GM19099 (cell line): ENCODE results near the gene C1QC.

Experiments
- POLR2A ChIP-seq: IDR thresholded peaks from 3 replicates; pipeline ENCODE4 v1.6.1; 2011; ENCODE audit warnings: low read depth; ENCODE audit not compliant: insufficient read length; ENCODE audit errors: extremely low read depth

The C1QC gene

GRCh38 chr1:22658385-22659163 is 15.1 kb downstream of the C1QC start:
- no peak for TF ChIP-seq POLR2A

GRCh38 chr1:22660716-22661241 is 17.3 kb downstream of the C1QC start:
- TF ChIP-seq POLR2A = no peak

DNA sequence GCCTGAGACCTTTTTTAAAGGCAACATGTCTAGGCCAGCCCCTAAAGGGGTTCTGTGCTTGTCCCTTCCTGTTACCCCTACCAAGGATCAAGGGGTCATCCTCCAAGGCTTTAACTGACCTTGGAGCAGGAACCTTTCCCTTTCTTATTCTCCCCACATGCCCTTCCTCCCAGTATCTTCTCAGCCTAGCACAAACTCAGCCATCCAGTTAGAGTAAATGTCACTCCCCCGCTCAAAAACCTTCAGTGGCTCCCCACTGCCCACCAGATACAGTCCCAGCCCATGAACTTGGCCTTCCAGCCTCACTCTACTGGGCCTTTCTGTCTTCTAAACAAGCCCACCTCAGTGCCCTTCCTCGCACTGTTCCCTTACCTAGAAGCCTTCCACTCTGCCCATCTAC is 18.4 kb downstream of the C1QC start:
- TF ChIP-seq POLR2A = no peak

- no peak for TF ChIP-seq POLR2A
Measured at GRCh38 chr1:22662318-22662717, 18.9 kb downstream of the C1QC start.

- no peak for TF ChIP-seq POLR2A
Measured at GRCh38 chr1:22662986-22663408, 19.6 kb downstream of the C1QC start.

DNA sequence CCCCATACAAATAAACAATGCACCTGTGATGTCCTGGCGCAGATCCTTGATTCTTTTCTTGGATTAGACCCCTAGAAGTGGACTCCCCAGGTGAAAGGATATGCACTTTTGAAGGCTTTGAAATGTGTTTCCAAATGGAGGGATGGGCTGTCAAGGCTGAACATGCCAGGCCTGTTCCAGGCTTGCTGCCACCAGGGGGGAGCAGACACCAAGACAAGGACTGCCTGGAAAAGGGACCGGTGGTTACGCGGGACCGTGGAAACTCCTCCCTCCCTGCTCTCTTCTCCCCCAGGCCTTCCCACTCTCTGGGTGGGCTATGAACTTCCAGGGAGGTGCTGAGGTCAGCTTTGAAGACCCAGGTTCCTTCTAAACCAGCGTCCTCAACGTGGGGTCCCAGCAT is 22.3 kb downstream of the C1QC start:
- TF ChIP-seq POLR2A = no peak

- TF ChIP-seq POLR2A = no peak
Measured at GRCh38 chr1:22666412-22666811, 23.0 kb downstream of the C1QC start.

- no peak for TF ChIP-seq POLR2A
Measured at GRCh38 chr1:22670352-22670975, 27.0 kb downstream of the C1QC start.

GRCh38 chr1:22671999-22672398 is 28.6 kb downstream of the C1QC start:
- TF ChIP-seq POLR2A = no peak

DNA sequence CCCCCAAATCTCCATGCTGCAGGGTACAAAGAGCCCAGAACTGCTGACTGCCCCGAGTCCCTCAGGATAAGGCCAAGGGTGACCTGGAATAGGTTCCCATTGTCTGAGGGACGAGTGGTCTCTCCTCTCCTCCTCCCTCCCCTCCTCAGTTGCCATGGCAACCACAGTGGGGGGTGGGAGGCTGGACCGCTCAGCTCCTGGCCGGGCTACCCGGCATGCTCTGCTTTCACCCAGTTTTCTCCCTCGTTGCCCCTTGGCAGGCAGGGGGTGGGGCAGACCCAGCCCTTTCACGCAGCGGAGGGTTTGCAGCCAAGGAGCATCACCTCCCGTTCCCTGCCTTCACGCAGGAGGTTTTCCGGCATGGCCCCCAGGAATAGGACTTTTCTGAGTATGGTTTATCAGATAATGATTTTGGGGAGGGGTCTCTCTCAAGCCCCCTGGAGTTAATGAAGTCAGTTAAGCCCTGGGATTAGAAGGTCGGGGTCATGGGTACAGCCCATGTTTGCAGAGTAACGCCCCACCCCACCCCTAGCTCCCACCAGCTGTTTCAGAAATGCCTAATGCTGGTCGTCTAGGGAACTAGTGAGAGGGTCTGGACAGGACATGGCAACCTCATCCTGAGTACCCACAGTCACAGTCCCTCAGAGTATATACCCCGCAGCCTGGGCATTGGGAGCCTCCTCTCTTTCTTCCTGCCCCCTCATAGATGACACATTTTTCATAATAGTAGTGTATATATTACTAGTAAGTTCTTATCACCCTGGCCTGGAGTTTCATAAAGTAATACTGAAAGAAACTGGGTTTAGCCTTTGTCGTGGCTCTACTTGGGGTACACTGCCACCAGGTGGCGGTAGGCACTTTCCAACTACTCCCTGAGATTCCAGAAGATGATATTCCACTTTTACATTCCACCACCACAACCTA is 30.3 kb downstream of the C1QC start:
- TF ChIP-seq POLR2A = no peak

GRCh38 chr1:22674410-22674749 is 30.9 kb downstream of the C1QC start:
- TF ChIP-seq POLR2A = no peak

DNA sequence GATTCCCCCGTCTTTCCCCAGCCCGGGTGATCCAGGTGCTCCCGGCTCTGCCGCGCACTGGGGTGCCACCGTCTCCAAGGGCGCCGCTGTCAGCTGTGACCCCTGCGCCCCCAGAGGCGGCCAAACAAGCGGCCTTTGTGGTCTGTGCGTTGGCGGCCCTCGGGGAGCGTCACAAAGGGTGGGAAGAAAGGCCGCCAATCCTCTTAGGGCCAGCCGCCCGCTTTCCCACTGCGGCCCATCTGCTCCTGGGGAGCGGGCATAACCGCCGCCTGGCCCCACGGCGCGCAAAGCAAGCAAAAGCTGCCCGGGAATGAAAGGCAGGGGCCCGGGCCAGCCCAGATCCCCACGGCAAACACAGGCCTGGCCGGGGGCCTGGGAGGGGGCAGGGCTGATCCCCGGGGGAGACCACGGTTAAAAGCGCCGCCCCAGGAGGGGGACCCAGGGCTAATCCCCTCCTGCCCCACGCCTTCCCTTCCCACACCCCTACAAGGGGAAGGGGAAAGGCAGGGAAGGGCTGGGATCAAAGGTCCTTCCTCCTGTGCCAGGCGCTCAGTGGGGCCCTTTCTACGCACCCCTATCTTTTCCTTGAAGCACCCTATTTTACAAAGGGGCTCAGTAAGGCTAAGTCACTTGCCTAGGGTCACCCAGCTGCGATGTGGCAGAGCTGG is 33.6 kb downstream of the C1QC start:
- TF ChIP-seq POLR2A = no peak

GRCh38 chr1:22677931-22678896 is 34.8 kb downstream of the C1QC start:
- TF ChIP-seq POLR2A = no peak

GRCh38 chr1:22680726-22681125 is 37.3 kb downstream of the C1QC start:
- TF ChIP-seq POLR2A = no peak
